ENCODE results near the gene DMRT1. TPM values are rescaled to one million over a fixed set of nuclear protein-coding genes. Genes with fewer than 3 reads are reported as not detected.

DMRT1 gene
- total and polyA plus RNA-seq, 2 donors from 2014 or later: not detected

- Histone ChIP-seq H3K27me3 (ENCODE audit: control insufficient read depth, insufficient read depth, low read length) (peaks cover 62% of the 10 kb centered on the region), H3K36me3 (ENCODE audit: control insufficient read depth in 2 of 3, insufficient read depth in 3 of 3, low read length in 3 of 3) (no peaks in the 10 kb centered on the region), H3K9ac (ENCODE audit: low read length in 3 of 3) (no peak overlapping the region), H3K4me3 (ENCODE audit: low read length in 3 of 3) (no peak overlapping the region), H3K9me3 (ENCODE audit: control insufficient read depth in 2 of 3, insufficient read depth in 1 of 3, low read length in 3 of 3) (no peaks in the 10 kb centered on the region), H3K27ac (ENCODE audit: low read depth in 2 of 2, low read length in 2 of 2) (no peak overlapping the region), H3K4me1 (ENCODE audit: control insufficient read depth in 2 of 3, insufficient read depth in 2 of 3, low read depth in 1 of 3, low read length in 3 of 3) (peaks cover 0 to 3% (median 0%) of the 10 kb centered on the region in 3 donors)
- intact Hi-C loops (cut with DNase I): no loop called here
- DNase-seq: peak in 3 of 5 donors; percentile 63 to 72 (median 65)
- FAIRE-seq: no peak
- TF ChIP-seq CTCF (IDR thresholded peaks at IDR 0.05; ENCODE audit: borderline replicate concordance, extremely low read depth, insufficient read depth): no peak
Observed at GRCh38 chr9:967903-968641, 126.6 kb downstream of the DMRT1 start.

DNA sequence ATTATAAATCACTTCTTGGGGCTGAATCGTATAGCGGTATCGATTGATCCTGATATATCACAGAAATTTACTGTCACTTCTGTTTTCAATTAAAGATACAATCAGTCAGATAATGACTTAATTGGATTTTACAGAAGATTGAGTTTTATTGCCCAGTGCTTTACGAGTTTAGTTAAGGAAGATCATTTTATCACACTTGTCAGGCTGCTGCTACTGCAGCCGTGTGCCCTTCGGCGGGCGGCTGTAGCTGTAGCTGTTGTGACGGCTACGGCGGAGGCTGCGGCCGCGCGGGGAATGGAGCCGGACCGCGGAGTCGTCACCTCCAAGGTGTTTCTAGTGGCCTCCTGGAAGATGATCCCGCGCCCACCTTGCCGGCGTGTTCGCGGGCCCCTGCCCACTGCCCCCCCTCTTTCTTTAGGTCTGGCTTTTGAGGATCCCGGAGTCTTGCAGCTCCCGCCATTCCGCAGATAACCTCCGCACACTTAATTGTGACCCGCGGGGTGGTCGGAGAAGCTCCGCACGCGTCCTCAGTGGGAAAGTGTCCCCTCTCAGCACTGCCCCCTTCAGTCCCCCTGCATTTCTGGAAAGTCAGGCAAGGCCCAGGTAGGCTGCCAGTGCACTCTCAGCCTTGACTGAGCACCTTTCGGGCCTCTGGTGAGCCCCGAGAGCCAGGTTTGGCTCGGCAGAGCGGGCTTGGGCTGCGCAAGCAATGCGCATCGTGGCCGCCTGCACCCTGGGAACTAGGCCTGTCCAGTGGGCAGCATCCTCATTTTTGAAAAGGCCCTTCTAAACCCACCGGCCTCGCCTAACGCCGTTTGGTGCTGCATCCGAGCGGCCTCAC, 128.0 kb downstream of the DMRT1 start:
- no peak for TF ChIP-seq CTCF (IDR thresholded peaks at IDR 0.05; ENCODE audit: borderline replicate concordance, extremely low read depth, insufficient read depth)
- intact Hi-C loops (cut with DNase I): no loop called here
- Histone ChIP-seq H3K9ac (ENCODE audit: low read length in 3 of 3) (no peak overlapping the region), H3K9me3 (ENCODE audit: control insufficient read depth in 2 of 3, insufficient read depth in 1 of 3, low read length in 3 of 3) (peaks cover 0 to 3% (median 0%) of the 10 kb centered on the region in 3 donors), H3K27me3 (ENCODE audit: control insufficient read depth, insufficient read depth, low read length) (peaks cover 70% of the 10 kb centered on the region), H3K4me1 (ENCODE audit: control insufficient read depth in 2 of 3, insufficient read depth in 2 of 3, low read depth in 1 of 3, low read length in 3 of 3) (peaks cover 0 to 3% (median 0%) of the 10 kb centered on the region in 3 donors), H3K36me3 (ENCODE audit: control insufficient read depth in 2 of 3, insufficient read depth in 3 of 3, low read length in 3 of 3) (no peaks in the 10 kb centered on the region), H3K4me3 (ENCODE audit: low read length in 3 of 3) (no peak overlapping the region), H3K27ac (ENCODE audit: low read depth in 2 of 2, low read length in 2 of 2) (no peak overlapping the region)
- peak in 4 of 5 donors; percentile 43 to 67 (median 60) for DNase-seq
- no peak for FAIRE-seq

- DNase-seq: peak in 4 of 5 donors; percentile 64 to 84 (median 70)
- intact Hi-C loops (cut with DNase I): no loop called here
- Histone ChIP-seq H3K36me3 (ENCODE audit: control insufficient read depth in 2 of 3, insufficient read depth in 3 of 3, low read length in 3 of 3) (no peaks in the 10 kb centered on the region), H3K9ac (ENCODE audit: low read length in 3 of 3) (no peak overlapping the region), H3K27me3 (ENCODE audit: control insufficient read depth, insufficient read depth, low read length) (peaks cover 76% of the 10 kb centered on the region), H3K27ac (ENCODE audit: low read depth in 2 of 2, low read length in 2 of 2) (no peak overlapping the region), H3K4me1 (ENCODE audit: control insufficient read depth in 2 of 3, insufficient read depth in 2 of 3, low read depth in 1 of 3, low read length in 3 of 3) (peaks cover 0 to 3% (median 0%) of the 10 kb centered on the region in 3 donors), H3K4me3 (ENCODE audit: low read length in 3 of 3) (no peak overlapping the region), H3K9me3 (ENCODE audit: control insufficient read depth in 2 of 3, insufficient read depth in 1 of 3, low read length in 3 of 3) (peaks cover 0 to 3% (median 0%) of the 10 kb centered on the region in 3 donors)
- TF ChIP-seq CTCF (IDR thresholded peaks at IDR 0.05; ENCODE audit: borderline replicate concordance, extremely low read depth, insufficient read depth): no peak
- FAIRE-seq: no peak
Observed at GRCh38 chr9:970151-970996, 128.9 kb downstream of the DMRT1 start.
